K562 (cell line): Measurements from ENCODE around the gene ZNF627. TPM values are rescaled to one million over a fixed set of nuclear protein-coding genes. Genes with fewer than 3 reads are reported as not detected.

ENCODE experiments used
- polyA plus RNA-seq, 8 experiments: library from polyadenylated mRNA; depleted of rRNA in 4 of 8; stranded (reverse) in 5 of 8; unstranded in 3 of 8; fragments of >200 nt; fragmentation: Nextera tagmentation in 2 of 8; fragmentation: Illumina TruSeq in 1 of 8; extraction: Ambion mirVana in 2 of 8; extraction: Trizol in 1 of 8; gene quantifications; 2 replicates each; pipeline versions ENCODE4 v1.2.1 to v1.2.3, GENCODE V29; 2011 to 2014; ENCODE audit warnings: inconsistent platforms in 1 of 8, missing spikeins in 1 of 8
- total RNA-seq, 7 experiments: library from RNA; depleted of rRNA in 6 of 7; stranded (reverse); fragments of >200 nt in 6 of 7; fragmentation: Illumina TruSeq in 2 of 7; extraction: Trizol in 2 of 7; gene quantifications; 2 replicates each; pipeline versions ENCODE4 v1.2.1 to v1.2.3, GENCODE V29; 2011 to 2021; ENCODE audit warnings: low replicate concordance in 1 of 7

ZNF627 gene
- total and polyA plus RNA-seq, 9 of the 15 experiments (the other 6 are each of a cell fraction or from before 2014, with no cell fraction given), result 6.4 to 19.9 (median 10.6) TPM

Other genes starting within 250 kb of the ZNF627 start
Only the 7 nearest of the 16 such genes appear.
- 0.16 TPM in 1 of 2 replicates, not detected in the other for gene ELAVL3, start 116.4 kb upstream of the ZNF627 start, total RNA-seq (2014; rRNA removed)
- not detected in 2 replicates for gene ELAVL3, start 116.4 kb upstream of the ZNF627 start, total RNA-seq (2014; rRNA removed; fragmentation: Illumina TruSeq; extraction: Trizol)
- gene ELAVL3, start 116.4 kb upstream of the ZNF627 start, total RNA-seq (2015; rRNA removed; fragmentation: Illumina TruSeq; extraction: Trizol), result not detected in 2 replicates
- not detected in 2 replicates for gene ELAVL3, start 116.4 kb upstream of the ZNF627 start, total RNA-seq (2021)
- not detected in 2 replicates for gene ELAVL3, start 116.4 kb upstream of the ZNF627 start, polyA plus RNA-seq (2011; rRNA removed)
- not detected in 2 replicates for gene ELAVL3, start 116.4 kb upstream of the ZNF627 start, polyA plus RNA-seq (2014; fragmentation: Illumina TruSeq; extraction: Trizol)
- not detected for gene ELAVL3, start 116.4 kb upstream of the ZNF627 start, polyA plus RNA-seq (2014; fragmentation: Nextera tagmentation; extraction: Ambion mirVana)
- gene ELAVL3, start 116.4 kb upstream of the ZNF627 start, polyA plus RNA-seq (2014; rRNA removed), result not detected in 2 replicates
- 3.9 and 7.1 TPM in 2 replicates for gene ZNF653, start 91.6 kb upstream of the ZNF627 start, total RNA-seq (2014; rRNA removed)
- 1.4 and 1.6 TPM in 2 replicates for gene ZNF653, start 91.6 kb upstream of the ZNF627 start, total RNA-seq (2014; rRNA removed; fragmentation: Illumina TruSeq; extraction: Trizol)
- 2.9 and 3.8 TPM in 2 replicates for gene ZNF653, start 91.6 kb upstream of the ZNF627 start, total RNA-seq (2015; rRNA removed; fragmentation: Illumina TruSeq; extraction: Trizol)
- gene ZNF653, start 91.6 kb upstream of the ZNF627 start, total RNA-seq (2021), result 5.6 and 8.0 TPM in 2 replicates
- 7.0 and 7.8 TPM in 2 replicates for gene ZNF653, start 91.6 kb upstream of the ZNF627 start, polyA plus RNA-seq (2011; rRNA removed)
- 4.2 and 5.6 TPM in 2 replicates for gene ZNF653, start 91.6 kb upstream of the ZNF627 start, polyA plus RNA-seq (2014; fragmentation: Illumina TruSeq; extraction: Trizol)
- not detected for gene ZNF653, start 91.6 kb upstream of the ZNF627 start, polyA plus RNA-seq (2014; fragmentation: Nextera tagmentation; extraction: Ambion mirVana)
- 5.3 and 7.3 TPM in 2 replicates for gene ZNF653, start 91.6 kb upstream of the ZNF627 start, polyA plus RNA-seq (2014; rRNA removed)
- gene ECSIT, start 68.3 kb upstream of the ZNF627 start, total RNA-seq (2014; rRNA removed), result 82.5 and 91.8 TPM in 2 replicates
- 14.3 and 20.4 TPM in 2 replicates for gene ECSIT, start 68.3 kb upstream of the ZNF627 start, total RNA-seq (2014; rRNA removed; fragmentation: Illumina TruSeq; extraction: Trizol)
- 36.5 and 40.4 TPM in 2 replicates for gene ECSIT, start 68.3 kb upstream of the ZNF627 start, total RNA-seq (2015; rRNA removed; fragmentation: Illumina TruSeq; extraction: Trizol)
- gene ECSIT, start 68.3 kb upstream of the ZNF627 start, total RNA-seq (2021), result 71.2 and 73.3 TPM in 2 replicates
- gene ECSIT, start 68.3 kb upstream of the ZNF627 start, polyA plus RNA-seq (2011; rRNA removed), result 43.9 and 66.4 TPM in 2 replicates
- 44.0 and 49.0 TPM in 2 replicates for gene ECSIT, start 68.3 kb upstream of the ZNF627 start, polyA plus RNA-seq (2014; fragmentation: Illumina TruSeq; extraction: Trizol)
- 1 to 10 TPM; 1.1 to 4.2 TPM for gene ECSIT, start 68.3 kb upstream of the ZNF627 start, polyA plus RNA-seq (2014; fragmentation: Nextera tagmentation; extraction: Ambion mirVana)
- gene ECSIT, start 68.3 kb upstream of the ZNF627 start, polyA plus RNA-seq (2014; rRNA removed), result 55.7 and 60.9 TPM in 2 replicates
- 9.1 and 10.1 TPM in 2 replicates for gene CNN1, start 58.6 kb upstream of the ZNF627 start, total RNA-seq (2014; rRNA removed)
- gene CNN1, start 58.6 kb upstream of the ZNF627 start, total RNA-seq (2014; rRNA removed; fragmentation: Illumina TruSeq; extraction: Trizol), result 3.7 and 4.9 TPM in 2 replicates
- gene CNN1, start 58.6 kb upstream of the ZNF627 start, total RNA-seq (2015; rRNA removed; fragmentation: Illumina TruSeq; extraction: Trizol), result 3.4 and 3.5 TPM in 2 replicates
- gene CNN1, start 58.6 kb upstream of the ZNF627 start, total RNA-seq (2021), result 5.8 and 6.1 TPM in 2 replicates
- gene CNN1, start 58.6 kb upstream of the ZNF627 start, polyA plus RNA-seq (2011; rRNA removed), result 8.4 and 10.6 TPM in 2 replicates
- gene CNN1, start 58.6 kb upstream of the ZNF627 start, polyA plus RNA-seq (2014; fragmentation: Illumina TruSeq; extraction: Trizol), result 5.2 and 6.9 TPM in 2 replicates
- under 1 TPM; 0.23 to 0.32 TPM for gene CNN1, start 58.6 kb upstream of the ZNF627 start, polyA plus RNA-seq (2014; fragmentation: Nextera tagmentation; extraction: Ambion mirVana)
- 5.7 and 7.0 TPM in 2 replicates for gene CNN1, start 58.6 kb upstream of the ZNF627 start, polyA plus RNA-seq (2014; rRNA removed)
- gene ELOF1, start 38.3 kb upstream of the ZNF627 start, total RNA-seq (2014; rRNA removed), result 74.2 and 118 TPM in 2 replicates
- 56.3 and 71.5 TPM in 2 replicates for gene ELOF1, start 38.3 kb upstream of the ZNF627 start, total RNA-seq (2014; rRNA removed; fragmentation: Illumina TruSeq; extraction: Trizol)
- 125 and 129 TPM in 2 replicates for gene ELOF1, start 38.3 kb upstream of the ZNF627 start, total RNA-seq (2015; rRNA removed; fragmentation: Illumina TruSeq; extraction: Trizol)
- gene ELOF1, start 38.3 kb upstream of the ZNF627 start, total RNA-seq (2021), result 105 and 107 TPM in 2 replicates
- 38.4 and 43.8 TPM in 2 replicates for gene ELOF1, start 38.3 kb upstream of the ZNF627 start, polyA plus RNA-seq (2011; rRNA removed)
- 147 and 170 TPM in 2 replicates for gene ELOF1, start 38.3 kb upstream of the ZNF627 start, polyA plus RNA-seq (2014; fragmentation: Illumina TruSeq; extraction: Trizol)
- 10 to 100 TPM; 16.7 to 49.1 TPM for gene ELOF1, start 38.3 kb upstream of the ZNF627 start, polyA plus RNA-seq (2014; fragmentation: Nextera tagmentation; extraction: Ambion mirVana)
- 99.8 and 115 TPM in 2 replicates for gene ELOF1, start 38.3 kb upstream of the ZNF627 start, polyA plus RNA-seq (2014; rRNA removed)
- gene ACP5, start 19.8 kb upstream of the ZNF627 start, total RNA-seq (2014; rRNA removed), result 0.27 and 0.45 TPM in 2 replicates
- 0.29 and 0.41 TPM in 2 replicates for gene ACP5, start 19.8 kb upstream of the ZNF627 start, total RNA-seq (2014; rRNA removed; fragmentation: Illumina TruSeq; extraction: Trizol)
- gene ACP5, start 19.8 kb upstream of the ZNF627 start, total RNA-seq (2015; rRNA removed; fragmentation: Illumina TruSeq; extraction: Trizol), result 0.79 and 1.1 TPM in 2 replicates
- gene ACP5, start 19.8 kb upstream of the ZNF627 start, total RNA-seq (2021), result 0.62 and 0.85 TPM in 2 replicates
- gene ACP5, start 19.8 kb upstream of the ZNF627 start, polyA plus RNA-seq (2011; rRNA removed), result 0.26 and 1.0 TPM in 2 replicates
- gene ACP5, start 19.8 kb upstream of the ZNF627 start, polyA plus RNA-seq (2014; fragmentation: Illumina TruSeq; extraction: Trizol), result 0.22 and 0.33 TPM in 2 replicates
- under 1 TPM in 1 of 2 experiments, not detected in 1; 0.06 TPM for gene ACP5, start 19.8 kb upstream of the ZNF627 start, polyA plus RNA-seq (2014; fragmentation: Nextera tagmentation; extraction: Ambion mirVana)
- gene ACP5, start 19.8 kb upstream of the ZNF627 start, polyA plus RNA-seq (2014; rRNA removed), result 0.34 and 0.45 TPM in 2 replicates
- 4.0 and 4.2 TPM in 2 replicates for gene ZNF823, start 141.5 kb downstream of the ZNF627 start, total RNA-seq (2014; rRNA removed)
- gene ZNF823, start 141.5 kb downstream of the ZNF627 start, total RNA-seq (2014; rRNA removed; fragmentation: Illumina TruSeq; extraction: Trizol), result 8.8 and 9.5 TPM in 2 replicates
- gene ZNF823, start 141.5 kb downstream of the ZNF627 start, total RNA-seq (2015; rRNA removed; fragmentation: Illumina TruSeq; extraction: Trizol), result 11.0 and 13.4 TPM in 2 replicates
- 4.4 and 5.0 TPM in 2 replicates for gene ZNF823, start 141.5 kb downstream of the ZNF627 start, total RNA-seq (2021)
- 7.7 and 7.9 TPM in 2 replicates for gene ZNF823, start 141.5 kb downstream of the ZNF627 start, polyA plus RNA-seq (2011; rRNA removed)
- 6.1 and 6.7 TPM in 2 replicates for gene ZNF823, start 141.5 kb downstream of the ZNF627 start, polyA plus RNA-seq (2014; fragmentation: Illumina TruSeq; extraction: Trizol)
- 10 to 100 TPM in 1 of 2 experiments, 1 to 10 TPM in 1; 5.4 to 11.6 TPM for gene ZNF823, start 141.5 kb downstream of the ZNF627 start, polyA plus RNA-seq (2014; fragmentation: Nextera tagmentation; extraction: Ambion mirVana)
- 4.1 and 4.6 TPM in 2 replicates for gene ZNF823, start 141.5 kb downstream of the ZNF627 start, polyA plus RNA-seq (2014; rRNA removed)